ENCODE measurements around the gene MED27. TPM values are rescaled to one million over a fixed set of nuclear protein-coding genes. Genes with fewer than 3 reads are reported as not detected.

MED27 gene
- total RNA-seq, 1 donor from 2014 or later = 15.7 TPM

- intact Hi-C loops (cut with DNase I) = no loop called here
- ATAC-seq = no peak
- no peak overlapping the region for H3K27ac ChIP-seq
- no peaks in the 10 kb centered on the region for H3K36me3 ChIP-seq
- no peaks in the 10 kb centered on the region for H3K9me3 ChIP-seq
- H3K27me3 ChIP-seq (ENCODE audit: low read depth) = no peaks in the 10 kb centered on the region
- H3K4me1 ChIP-seq = no peaks in the 10 kb centered on the region
- DNase-seq = no peak
- no peak overlapping the region for H3K4me3 ChIP-seq
- TF ChIP-seq CTCF (IDR thresholded peaks at IDR 0.05) = no peak
Observed at GRCh38 chr9:132049900-132050299, 29.8 kb downstream of the MED27 start.

- Histone ChIP-seq H3K36me3 (no peaks in the 10 kb centered on the region), H3K9me3 (no peaks in the 10 kb centered on the region), H3K4me3 (no peak overlapping the region), H3K4me1 (no peaks in the 10 kb centered on the region), H3K27me3 (ENCODE audit: low read depth) (no peaks in the 10 kb centered on the region), H3K27ac (no peak overlapping the region)
- TF ChIP-seq CTCF (IDR thresholded peaks at IDR 0.05) = no peak
- intact Hi-C loops (cut with DNase I) = no loop called here
- ATAC-seq = no peak
- DNase-seq = no peak
Observed at GRCh38 chr9:132049323-132049882, 30.3 kb downstream of the MED27 start.

DNA sequence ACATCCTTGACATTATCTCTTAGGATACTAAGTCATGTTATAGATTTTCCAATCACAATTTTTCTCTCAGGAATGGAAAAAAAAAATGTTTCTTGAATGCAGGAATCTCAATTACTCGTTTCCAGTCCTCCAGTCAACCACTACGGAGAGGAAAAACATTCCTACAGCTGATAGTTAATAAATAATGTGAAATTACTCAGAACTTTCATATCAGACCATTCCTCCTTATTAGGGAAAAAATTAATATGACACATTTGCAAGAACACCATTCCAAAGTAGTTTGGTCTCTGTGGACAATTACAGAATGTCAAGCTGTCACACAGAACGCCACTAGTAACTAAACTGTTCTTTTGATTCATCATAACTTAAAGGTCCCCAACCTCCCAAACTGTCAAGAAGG is 31.5 kb downstream of the MED27 start:
- Histone ChIP-seq H3K27ac (no peak overlapping the region), H3K4me1 (no peaks in the 10 kb centered on the region), H3K36me3 (no peaks in the 10 kb centered on the region), H3K9me3 (no peaks in the 10 kb centered on the region), H3K27me3 (ENCODE audit: low read depth) (no peaks in the 10 kb centered on the region), H3K4me3 (no peak overlapping the region)
- intact Hi-C loops (cut with DNase I) = no loop called here
- ATAC-seq (no peak), DNase-seq (no peak)
- no peak for TF ChIP-seq CTCF (IDR thresholded peaks at IDR 0.05)

DNA sequence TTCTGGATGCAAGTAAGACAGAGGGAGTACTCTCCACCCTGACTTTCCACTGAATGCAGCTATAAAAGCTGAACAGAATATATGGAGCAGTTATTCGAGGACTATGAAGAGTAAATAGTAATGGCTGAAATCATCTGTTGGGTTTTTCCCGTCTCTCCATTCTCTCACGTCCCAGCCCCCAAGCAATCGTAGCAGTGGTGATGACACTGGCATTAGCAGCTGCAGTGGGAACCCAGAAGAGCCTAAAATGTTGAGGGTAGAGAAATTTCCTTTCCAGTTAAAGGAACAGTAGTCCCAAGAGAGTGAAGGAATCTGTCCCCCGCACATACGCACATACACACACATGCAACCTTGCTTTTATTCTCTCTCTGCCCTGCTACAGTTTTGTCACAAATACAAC is 33.2 kb downstream of the MED27 start:
- no peak for DNase-seq
- no peak for TF ChIP-seq CTCF (IDR thresholded peaks at IDR 0.05)
- no peaks in the 10 kb centered on the region for H3K4me1 ChIP-seq

GRCh38 chr9:132044176-132044875 is 35.3 kb downstream of the MED27 start:
- H3K4me3 ChIP-seq = no peak overlapping the region
- DNase-seq = no peak
- H3K27ac ChIP-seq = no peak overlapping the region
- no peaks in the 10 kb centered on the region for H3K36me3 ChIP-seq
- no peaks in the 10 kb centered on the region for H3K27me3 ChIP-seq (ENCODE audit: low read depth)
- no peak for ATAC-seq
- intact Hi-C loops (cut with DNase I) = no loop called here
- H3K4me1 ChIP-seq = no peaks in the 10 kb centered on the region
- H3K9me3 ChIP-seq = no peaks in the 10 kb centered on the region
- TF ChIP-seq CTCF (IDR thresholded peaks at IDR 0.05) = no peak

More for the DNA sequence above, 33.2 kb downstream of the MED27 start:
- no peak overlapping the region for H3K27ac ChIP-seq
- H3K4me3 ChIP-seq = no peak overlapping the region
- intact Hi-C loops (cut with DNase I) = no loop called here
- H3K36me3 ChIP-seq = no peaks in the 10 kb centered on the region
- no peaks in the 10 kb centered on the region for H3K27me3 ChIP-seq (ENCODE audit: low read depth)
- H3K9me3 ChIP-seq = no peaks in the 10 kb centered on the region
- no peak for ATAC-seq
